ENCODE measurements around the gene ZNHIT2.

Gene ZNHIT2

DNA sequence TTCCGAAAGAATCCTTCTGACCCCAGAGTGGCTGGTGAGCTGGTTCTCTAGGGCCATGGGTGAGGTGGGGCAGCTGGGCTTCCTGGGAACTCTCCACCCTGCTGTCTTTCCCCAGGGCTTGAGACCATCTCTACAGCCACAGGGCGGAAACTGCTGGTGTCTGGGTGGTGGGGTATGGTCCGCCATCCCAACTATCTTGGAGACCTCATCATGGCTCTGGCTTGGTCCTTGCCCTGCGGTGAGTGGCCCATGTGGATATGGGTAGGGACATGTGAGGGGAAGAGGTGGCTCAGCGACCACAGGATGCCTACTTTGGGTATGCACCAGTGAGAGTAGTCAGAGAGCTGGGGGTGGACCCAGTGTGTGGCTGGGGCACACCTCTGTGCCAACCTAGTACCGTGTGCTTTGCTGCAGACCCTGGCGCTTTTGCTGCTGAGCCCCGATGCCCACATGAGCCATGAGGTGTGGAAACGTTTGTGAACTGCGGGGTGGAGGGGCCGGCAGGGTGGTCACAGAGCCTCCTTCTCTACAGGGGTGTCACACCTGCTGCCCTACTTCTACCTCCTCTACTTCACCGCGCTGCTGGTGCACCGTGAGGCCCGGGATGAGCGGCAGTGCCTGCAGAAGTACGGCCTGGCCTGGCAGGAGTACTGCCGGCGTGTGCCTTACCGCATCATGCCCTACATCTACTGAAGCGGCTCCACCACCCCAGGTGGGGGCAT lies 2.0 kb downstream of the ZNHIT2 start:
- Histone ChIP-seq H3K4me3 (ENCODE audit: low read depth, low read length) (peak overlapping the region; percentile 10), H3K14ac (ENCODE audit: low read length) (no peak overlapping the region), H3K18ac (ENCODE audit: low read length) (no peak overlapping the region), H3K79me1 (ENCODE audit: low read length) (peaks cover 18% of the 10 kb centered on the region), H4K91ac (ENCODE audit: low read depth, low read length) (no peak overlapping the region), H2AFZ (ENCODE audit: insufficient read depth, low read length, poor library complexity) (no peak overlapping the region), H3K4me1 (ENCODE audit: control insufficient read depth in 1 of 2, insufficient read depth in 2 of 2, low read length in 2 of 2) (peaks cover 17 to 20% of the 10 kb centered on the region in 2 experiments), H2AK5ac (ENCODE audit: low read length) (no peak overlapping the region), H2BK12ac (ENCODE audit: low read length) (no peak overlapping the region), H3K27ac (ENCODE audit: low read depth, low read length) (no peak overlapping the region), H3K4me2 (ENCODE audit: low read length) (no peak overlapping the region), H4K12ac (ENCODE audit: low read depth, low read length) (no peak overlapping the region), H3K79me2 (ENCODE audit: control insufficient read depth, insufficient read depth, low read length, poor library complexity) (peaks cover 19% of the 10 kb centered on the region), H3K36me3 (ENCODE audit: control insufficient read depth in 1 of 2, insufficient read depth in 2 of 2, low read length in 2 of 2) (peaks cover 34 to 45% of the 10 kb centered on the region in 2 experiments), H4K8ac (ENCODE audit: low read depth, low read length) (no peak overlapping the region), H3K23ac (ENCODE audit: low read length) (no peak overlapping the region), H3K27me3 (ENCODE audit: insufficient read depth, low read length) (no peaks in the 10 kb centered on the region), H3K9me3 (ENCODE audit: insufficient read depth, low read depth, low read length) (no peaks in the 10 kb centered on the region), H2BK120ac (ENCODE audit: insufficient read depth, low read length, poor library complexity) (no peak overlapping the region), H3K4ac (ENCODE audit: low read depth, low read length) (no peak overlapping the region), H3K9ac (ENCODE audit: low read length) (no peak overlapping the region), H2BK5ac (ENCODE audit: low read depth, low read length, poor library complexity) (no peak overlapping the region)
- no CpG with 5 or more reads among the region's 21 CpGs for WGBS (ENCODE audit: extremely low coverage, insufficient coverage, insufficient read length)
- DNase-seq, result no peak

GRCh38 chr11:65114538-65115171 lies 2.8 kb downstream of the ZNHIT2 start:
- no peak overlapping the region for H4K91ac ChIP-seq (ENCODE audit: low read depth, low read length)
- H3K9me3 ChIP-seq (ENCODE audit: insufficient read depth, low read depth, low read length), result no peaks in the 10 kb centered on the region
- no peak overlapping the region for H3K4ac ChIP-seq (ENCODE audit: low read depth, low read length)
- H3K36me3 ChIP-seq (ENCODE audit: control insufficient read depth in 1 of 2, insufficient read depth in 2 of 2, low read length in 2 of 2), result peaks cover 28 to 39% of the 10 kb centered on the region in 2 experiments
- peaks cover 18% of the 10 kb centered on the region for H3K79me1 ChIP-seq (ENCODE audit: low read length)
- no CpG with 5 or more reads among the region's 11 CpGs for WGBS (ENCODE audit: extremely low coverage, insufficient coverage, insufficient read length)
- H3K27ac ChIP-seq (ENCODE audit: low read depth, low read length), result no peak overlapping the region
- no peak overlapping the region for H4K8ac ChIP-seq (ENCODE audit: low read depth, low read length)
- H3K23ac ChIP-seq (ENCODE audit: low read length), result no peak overlapping the region
- H3K18ac ChIP-seq (ENCODE audit: low read length), result no peak overlapping the region
- no peak overlapping the region for H3K14ac ChIP-seq (ENCODE audit: low read length)
- DNase-seq, result no peak
- no peaks in the 10 kb centered on the region for H3K27me3 ChIP-seq (ENCODE audit: insufficient read depth, low read length)
- no peak overlapping the region for H3K4me3 ChIP-seq (ENCODE audit: low read depth, low read length)
- H2BK12ac ChIP-seq (ENCODE audit: low read length), result no peak overlapping the region
- no peak overlapping the region for H3K4me2 ChIP-seq (ENCODE audit: low read length)
- no peak overlapping the region for H2AFZ ChIP-seq (ENCODE audit: insufficient read depth, low read length, poor library complexity)
- no peak overlapping the region for H3K9ac ChIP-seq (ENCODE audit: low read length)
- H4K12ac ChIP-seq (ENCODE audit: low read depth, low read length), result no peak overlapping the region
- H3K79me2 ChIP-seq (ENCODE audit: control insufficient read depth, insufficient read depth, low read length, poor library complexity), result peaks cover 19% of the 10 kb centered on the region
- H2BK5ac ChIP-seq (ENCODE audit: low read depth, low read length, poor library complexity), result no peak overlapping the region
- no peak overlapping the region for H2AK5ac ChIP-seq (ENCODE audit: low read length)
- H2BK120ac ChIP-seq (ENCODE audit: insufficient read depth, low read length, poor library complexity), result no peak overlapping the region
- peaks cover 17 to 20% of the 10 kb centered on the region in 2 experiments for H3K4me1 ChIP-seq (ENCODE audit: control insufficient read depth in 1 of 2, insufficient read depth in 2 of 2, low read length in 2 of 2)

DNA sequence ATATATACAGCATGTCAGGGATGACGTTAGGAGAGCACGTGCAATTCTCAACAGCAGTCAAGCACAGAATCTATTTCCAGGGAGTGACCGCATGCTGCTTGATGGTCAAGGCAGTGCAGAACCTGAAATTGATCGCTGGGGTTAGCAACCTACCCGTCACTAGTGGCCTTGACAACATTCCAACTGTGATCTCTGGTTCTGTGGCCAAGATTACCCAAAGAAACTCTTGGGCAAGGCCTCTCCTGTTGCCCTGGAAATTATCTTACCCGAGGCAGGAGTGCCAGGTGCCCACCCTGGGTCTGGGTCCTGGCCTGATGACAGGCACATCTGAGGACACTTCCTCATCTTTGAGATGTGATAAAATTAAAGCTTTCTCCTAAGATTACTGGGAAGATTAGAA lies 3.7 kb downstream of the ZNHIT2 start:
- Histone ChIP-seq H4K8ac (ENCODE audit: low read depth, low read length) (no peak overlapping the region), H3K9ac (ENCODE audit: low read length) (no peak overlapping the region), H3K4me2 (ENCODE audit: low read length) (no peak overlapping the region), H3K79me2 (ENCODE audit: control insufficient read depth, insufficient read depth, low read length, poor library complexity) (peaks cover 19% of the 10 kb centered on the region), H2AFZ (ENCODE audit: insufficient read depth, low read length, poor library complexity) (no peak overlapping the region), H3K18ac (ENCODE audit: low read length) (no peak overlapping the region), H3K4me1 (ENCODE audit: control insufficient read depth in 1 of 2, insufficient read depth in 2 of 2, low read length in 2 of 2) (peaks cover 17 to 20% of the 10 kb centered on the region in 2 experiments), H3K14ac (ENCODE audit: low read length) (no peak overlapping the region), H3K79me1 (ENCODE audit: low read length) (peaks cover 18% of the 10 kb centered on the region), H2AK5ac (ENCODE audit: low read length) (no peak overlapping the region), H4K91ac (ENCODE audit: low read depth, low read length) (no peak overlapping the region), H2BK5ac (ENCODE audit: low read depth, low read length, poor library complexity) (no peak overlapping the region), H3K23ac (ENCODE audit: low read length) (no peak overlapping the region), H3K4me3 (ENCODE audit: low read depth, low read length) (no peak overlapping the region), H2BK120ac (ENCODE audit: insufficient read depth, low read length, poor library complexity) (no peak overlapping the region), H3K9me3 (ENCODE audit: insufficient read depth, low read depth, low read length) (no peaks in the 10 kb centered on the region), H2BK12ac (ENCODE audit: low read length) (no peak overlapping the region), H3K4ac (ENCODE audit: low read depth, low read length) (no peak overlapping the region), H3K27me3 (ENCODE audit: insufficient read depth, low read length) (no peaks in the 10 kb centered on the region), H3K36me3 (ENCODE audit: control insufficient read depth in 1 of 2, insufficient read depth in 2 of 2, low read length in 2 of 2) (peaks cover 30 to 42% of the 10 kb centered on the region in 2 experiments), H3K27ac (ENCODE audit: low read depth, low read length) (no peak overlapping the region), H4K12ac (ENCODE audit: low read depth, low read length) (no peak overlapping the region)
- DNase-seq, result no peak
- WGBS (ENCODE audit: extremely low coverage, insufficient coverage, insufficient read length), result no CpG with 5 or more reads among the region's 6 CpGs

DNA sequence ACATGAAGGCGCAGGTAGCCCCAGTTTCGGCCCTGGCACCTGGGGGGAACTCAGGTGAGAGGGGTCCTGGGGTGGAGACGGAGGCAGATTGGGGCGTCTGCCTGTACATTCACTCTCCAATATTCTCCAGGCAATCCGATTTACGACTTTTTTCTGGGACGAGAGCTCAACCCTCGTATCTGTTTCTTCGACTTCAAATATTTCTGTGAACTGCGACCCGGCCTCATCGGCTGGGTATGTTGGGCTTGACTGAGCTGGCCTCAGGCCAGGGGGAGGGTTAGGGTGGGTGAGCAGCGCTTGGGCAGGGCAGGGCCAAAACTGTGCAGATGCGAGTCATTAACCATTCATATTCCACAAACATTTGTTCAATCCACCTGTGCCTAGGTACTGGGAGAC lies 4.1 kb downstream of the ZNHIT2 start:
- peak overlapping the region; percentile 24 for H3K18ac ChIP-seq (ENCODE audit: low read length)
- peak overlapping the region; percentile 18 for H3K9ac ChIP-seq (ENCODE audit: low read length)
- H3K27me3 ChIP-seq (ENCODE audit: insufficient read depth, low read length), result no peaks in the 10 kb centered on the region

More for the DNA sequence above, 4.1 kb downstream of the ZNHIT2 start:
- H2BK12ac ChIP-seq (ENCODE audit: low read length), result no peak overlapping the region
- H3K79me1 ChIP-seq (ENCODE audit: low read length), result peaks cover 18% of the 10 kb centered on the region
- no peak for DNase-seq
- no peak overlapping the region for H2BK5ac ChIP-seq (ENCODE audit: low read depth, low read length, poor library complexity)
- H3K36me3 ChIP-seq (ENCODE audit: control insufficient read depth in 1 of 2, insufficient read depth in 2 of 2, low read length in 2 of 2), result peaks cover 33 to 42% of the 10 kb centered on the region in 2 experiments
- H2AK5ac ChIP-seq (ENCODE audit: low read length), result no peak overlapping the region
- H4K8ac ChIP-seq (ENCODE audit: low read depth, low read length), result peak overlapping the region; percentile 69
- H3K14ac ChIP-seq (ENCODE audit: low read length), result peak overlapping the region; percentile 54
- no peak overlapping the region for H4K12ac ChIP-seq (ENCODE audit: low read depth, low read length)
- peak overlapping the region; percentile 76 for H3K4me3 ChIP-seq (ENCODE audit: low read depth, low read length)
- no peaks in the 10 kb centered on the region for H3K9me3 ChIP-seq (ENCODE audit: insufficient read depth, low read depth, low read length)
- peak overlapping the region; percentile 35 for H3K27ac ChIP-seq (ENCODE audit: low read depth, low read length)
- peaks cover 17 to 20% of the 10 kb centered on the region in 2 experiments for H3K4me1 ChIP-seq (ENCODE audit: control insufficient read depth in 1 of 2, insufficient read depth in 2 of 2, low read length in 2 of 2)
- H3K4me2 ChIP-seq (ENCODE audit: low read length), result peak overlapping the region; percentile 74
- H4K91ac ChIP-seq (ENCODE audit: low read depth, low read length), result peak overlapping the region; percentile 40
- H3K79me2 ChIP-seq (ENCODE audit: control insufficient read depth, insufficient read depth, low read length, poor library complexity), result peaks cover 19% of the 10 kb centered on the region
- H2BK120ac ChIP-seq (ENCODE audit: insufficient read depth, low read length, poor library complexity), result no peak overlapping the region
- no CpG with 5 or more reads among the region's 14 CpGs for WGBS (ENCODE audit: extremely low coverage, insufficient coverage, insufficient read length)
- peak overlapping the region; percentile 51 for H2AFZ ChIP-seq (ENCODE audit: insufficient read depth, low read length, poor library complexity)
- H3K4ac ChIP-seq (ENCODE audit: low read depth, low read length), result peak overlapping the region; percentile 16
- no peak overlapping the region for H3K23ac ChIP-seq (ENCODE audit: low read length)

All from trophoblast cell (in vitro differentiated cells and primary cell).